Superior temporal gyrus (tissue), 1 donor: ENCODE data around the gene TK2.
"Not testable (repeated sequence)": the region's sequence is repeated elsewhere in the genome, so short reads cannot be mapped to it uniquely, and the experiment has no call there.

Experiments
- DNase-seq: peaks from one replicate; pipeline ENCODE4 v3.0.0-alpha.2; 2016; ENCODE audit errors: extremely low spot score

TK2 gene

DNA sequence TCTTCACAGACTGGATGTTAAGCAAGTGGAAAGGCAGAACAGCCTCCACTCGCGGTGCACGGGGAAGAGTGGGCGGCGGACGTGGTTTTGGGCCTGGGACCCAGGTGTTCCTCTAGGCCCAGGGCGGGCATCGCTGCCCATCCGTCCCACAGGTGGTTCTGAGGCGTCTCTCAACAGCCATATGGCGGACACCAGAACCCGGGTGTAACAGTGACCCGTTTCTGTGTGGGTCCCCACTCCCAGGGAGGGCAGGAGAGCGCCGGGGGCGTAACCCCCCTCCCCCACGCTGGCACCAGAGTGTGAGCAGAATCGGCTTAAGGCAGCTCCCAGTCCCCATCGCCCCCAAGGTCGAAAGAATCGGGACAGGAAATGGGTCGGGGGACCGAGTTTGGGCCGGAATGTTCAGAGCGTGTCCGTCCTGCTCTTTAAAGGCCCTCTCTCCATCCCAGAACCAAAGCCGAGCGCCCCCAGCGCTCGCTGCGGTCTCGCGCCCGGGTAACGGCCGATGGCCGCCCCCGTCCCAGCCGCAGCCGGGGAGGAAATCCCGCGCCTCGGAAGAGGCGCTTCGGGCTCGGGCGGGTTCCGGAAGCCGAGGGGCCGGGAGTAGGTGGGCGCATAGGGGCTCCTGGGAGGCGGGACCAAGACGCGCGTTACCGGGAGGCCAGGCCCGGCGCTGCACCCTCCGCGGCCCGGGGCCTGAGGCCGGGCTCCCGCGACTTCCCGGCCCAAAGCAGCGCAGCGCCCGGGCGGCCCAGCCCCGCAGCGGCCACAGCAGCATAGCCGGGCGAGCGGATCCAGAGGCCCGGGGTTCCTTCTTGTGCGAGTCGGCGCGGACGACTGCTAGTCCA, at the start of gene TK2:
TSS of gene TK2 (minus strand) at position 839 of the 848 bp plus-strand sequence. CDS start at position 778, 61 bp downstream.
- peak; percentile 62 for DNase-seq

DNA sequence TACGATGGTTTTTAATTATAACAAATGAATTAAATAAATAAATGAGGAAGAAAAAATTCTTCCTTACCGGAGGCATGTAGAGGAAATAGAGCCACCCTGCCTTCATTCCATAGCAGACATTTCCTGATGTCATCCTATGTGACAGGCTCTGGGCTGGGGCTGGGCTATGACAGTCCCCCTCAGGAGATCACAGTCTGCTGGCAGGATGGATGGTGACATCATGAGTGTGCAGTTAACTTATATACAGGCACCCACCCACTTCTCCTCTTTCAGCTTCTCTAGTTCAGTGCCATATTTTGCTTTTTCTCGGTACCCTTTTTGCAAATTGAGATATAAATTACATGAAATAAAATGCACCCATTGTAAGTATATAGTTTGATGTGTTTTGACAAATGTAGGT, 48.2 kb upstream of the TK2 start:
- DNase-seq: no peak

DNA sequence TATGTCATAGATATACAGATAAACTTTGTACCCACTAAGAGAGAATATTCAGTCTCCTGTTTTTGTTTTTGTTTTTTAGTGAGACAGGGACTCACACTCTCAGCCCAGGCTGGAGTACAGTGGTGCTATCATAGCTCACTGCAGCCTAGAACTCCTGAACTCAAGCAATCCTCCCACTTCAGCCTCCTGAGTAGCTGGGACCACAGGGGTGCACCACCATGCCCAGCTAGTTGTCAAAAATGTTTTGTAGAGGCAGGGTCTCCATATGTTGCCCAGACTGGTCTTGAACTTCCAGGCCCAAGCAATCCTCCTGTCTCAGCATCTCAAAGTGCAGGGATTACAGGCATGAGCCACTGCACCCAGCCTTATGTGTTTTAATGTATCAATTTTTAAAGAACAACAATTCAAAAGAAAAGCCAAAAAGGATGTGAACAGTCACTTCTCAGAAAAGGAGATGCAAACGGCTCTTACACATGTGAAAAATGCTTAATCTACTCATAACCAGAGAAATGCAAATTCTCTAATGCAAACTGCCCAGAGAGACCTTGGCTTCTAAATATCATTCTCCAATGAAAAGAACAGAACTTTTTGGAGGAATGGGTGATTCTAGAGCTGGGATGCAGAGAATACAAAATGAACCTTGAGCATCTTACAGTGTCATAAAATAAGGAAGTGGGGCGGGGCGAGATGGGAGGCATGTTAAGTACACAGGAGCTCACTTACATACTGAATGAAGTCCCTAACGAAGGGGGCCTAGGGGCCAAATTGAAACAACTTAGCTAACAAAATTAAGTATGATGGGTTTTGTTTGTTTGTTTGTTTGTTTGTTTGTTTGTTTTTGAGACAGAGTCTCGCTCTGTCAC, 47.3 kb upstream of the TK2 start:
- DNase-seq: no peak

DNA sequence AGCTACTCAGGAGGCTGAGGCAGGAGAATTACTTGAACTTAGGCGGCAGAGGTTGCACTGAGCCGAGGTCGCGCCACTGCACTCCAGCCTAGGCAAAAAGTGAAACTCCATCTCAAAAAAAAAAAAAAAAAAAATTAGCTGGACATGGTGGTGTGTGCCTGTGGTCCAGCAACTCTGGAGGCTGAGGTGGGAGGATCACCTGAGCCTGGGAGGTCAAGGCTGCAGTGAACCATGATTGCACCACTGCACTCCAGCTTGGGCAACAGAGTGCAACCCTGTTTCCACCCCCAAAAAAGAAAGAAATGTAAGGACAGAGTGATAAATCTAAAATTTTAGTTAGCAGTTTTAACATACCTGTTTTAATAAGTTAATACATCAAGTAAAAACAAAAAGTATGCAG, 46.6 kb upstream of the TK2 start:
- DNase-seq: not testable (repeated sequence)

DNA sequence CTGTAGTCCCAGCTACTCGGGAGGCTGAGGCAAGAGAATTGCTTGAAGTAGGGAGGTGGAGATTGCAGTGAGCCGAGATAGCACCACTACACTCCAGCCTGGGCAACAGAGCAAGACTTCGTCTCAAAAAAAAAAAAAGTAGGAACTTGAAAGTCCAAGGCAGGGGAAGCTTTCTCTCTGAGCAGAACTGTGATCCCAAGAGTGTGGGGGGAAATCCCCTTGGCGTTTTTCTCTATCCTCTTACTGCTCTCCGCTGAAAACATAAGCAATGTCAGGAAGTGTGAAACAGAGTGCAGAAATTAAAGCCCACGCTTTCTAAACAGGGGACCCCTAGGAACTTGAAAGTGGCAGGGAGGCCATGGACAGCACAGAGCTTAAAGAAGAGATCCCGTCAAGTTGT, 44.8 kb upstream of the TK2 start:
- DNase-seq: no peak

DNA sequence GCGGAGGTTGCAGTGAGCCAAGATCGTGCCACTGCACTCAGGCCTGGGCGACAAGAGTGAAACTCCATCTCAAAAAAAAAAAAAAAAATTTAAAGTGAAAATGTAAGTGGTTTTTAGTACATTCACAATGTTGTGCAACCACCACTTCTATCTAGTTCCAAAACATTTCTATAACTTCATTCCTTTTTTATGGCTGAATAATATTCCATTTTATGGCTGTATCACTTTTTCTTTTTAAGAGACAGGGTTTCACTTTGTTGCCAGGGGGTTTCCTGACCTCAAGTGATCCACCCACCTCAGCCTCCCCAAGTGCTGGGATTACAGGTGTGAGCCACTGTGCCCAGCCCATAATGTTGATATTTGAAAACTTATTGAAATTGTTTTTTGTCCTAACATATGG, 42.9 kb upstream of the TK2 start:
- DNase-seq: no peak

DNA sequence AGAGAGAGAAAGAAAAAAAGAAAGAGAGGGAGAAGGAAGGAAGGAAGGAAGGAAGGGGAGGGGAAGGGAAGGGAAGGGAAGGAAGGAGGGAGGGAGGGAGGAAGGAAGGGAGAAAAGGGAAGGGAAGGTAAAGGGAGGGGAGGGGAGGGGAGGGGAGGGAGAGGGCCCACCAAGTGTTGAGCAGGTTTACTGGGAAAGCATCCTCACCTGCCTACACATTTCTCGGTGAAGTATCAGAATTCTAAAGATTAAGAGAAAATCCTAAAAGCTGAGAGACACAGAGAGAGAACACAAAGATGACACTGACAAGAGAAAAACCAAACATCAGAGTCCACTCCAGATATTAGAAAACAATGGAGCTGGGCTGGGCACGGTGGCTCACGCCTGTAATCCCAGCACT, 42.3 kb upstream of the TK2 start:
- DNase-seq: no peak

DNA sequence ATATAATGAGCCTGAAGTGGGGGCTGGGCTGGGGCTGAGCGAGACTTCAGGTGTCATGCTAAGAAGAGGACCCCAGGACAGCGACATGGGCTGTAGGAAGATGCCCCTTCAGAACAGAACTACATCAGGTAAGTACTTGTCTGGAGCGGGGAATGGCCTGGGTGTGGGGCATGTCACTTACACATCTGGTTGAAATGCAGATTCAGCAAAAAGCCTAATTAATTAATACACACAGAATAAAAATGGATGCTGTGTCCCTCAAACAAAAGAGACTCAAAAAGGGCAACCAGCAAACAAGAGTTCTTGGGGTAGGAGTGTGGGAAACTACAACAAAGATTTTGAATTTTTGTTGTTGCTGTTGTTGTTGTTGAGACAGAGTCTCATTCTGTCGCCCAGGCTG, 41.1 kb upstream of the TK2 start:
- no peak for DNase-seq

DNA sequence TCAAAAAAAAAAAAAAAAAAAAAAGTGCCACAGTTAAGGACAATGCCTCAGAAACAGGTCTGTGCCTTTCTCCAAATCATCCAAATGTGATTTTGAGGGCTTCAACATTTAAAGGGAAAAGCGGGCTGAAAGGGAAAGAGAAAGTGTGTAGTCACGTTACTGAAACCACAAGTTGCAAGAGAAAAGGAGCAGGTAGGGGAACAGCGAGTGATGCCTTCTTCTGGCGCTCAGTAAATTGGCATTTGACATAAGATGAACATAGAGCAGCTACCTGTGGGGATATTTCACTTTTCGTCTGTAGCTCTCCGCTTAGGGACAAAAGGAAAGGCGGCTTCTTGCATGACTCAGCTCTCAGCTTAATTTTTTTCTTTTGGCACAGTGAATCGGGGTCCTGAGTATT, 40.4 kb upstream of the TK2 start:
- no peak for DNase-seq

DNA sequence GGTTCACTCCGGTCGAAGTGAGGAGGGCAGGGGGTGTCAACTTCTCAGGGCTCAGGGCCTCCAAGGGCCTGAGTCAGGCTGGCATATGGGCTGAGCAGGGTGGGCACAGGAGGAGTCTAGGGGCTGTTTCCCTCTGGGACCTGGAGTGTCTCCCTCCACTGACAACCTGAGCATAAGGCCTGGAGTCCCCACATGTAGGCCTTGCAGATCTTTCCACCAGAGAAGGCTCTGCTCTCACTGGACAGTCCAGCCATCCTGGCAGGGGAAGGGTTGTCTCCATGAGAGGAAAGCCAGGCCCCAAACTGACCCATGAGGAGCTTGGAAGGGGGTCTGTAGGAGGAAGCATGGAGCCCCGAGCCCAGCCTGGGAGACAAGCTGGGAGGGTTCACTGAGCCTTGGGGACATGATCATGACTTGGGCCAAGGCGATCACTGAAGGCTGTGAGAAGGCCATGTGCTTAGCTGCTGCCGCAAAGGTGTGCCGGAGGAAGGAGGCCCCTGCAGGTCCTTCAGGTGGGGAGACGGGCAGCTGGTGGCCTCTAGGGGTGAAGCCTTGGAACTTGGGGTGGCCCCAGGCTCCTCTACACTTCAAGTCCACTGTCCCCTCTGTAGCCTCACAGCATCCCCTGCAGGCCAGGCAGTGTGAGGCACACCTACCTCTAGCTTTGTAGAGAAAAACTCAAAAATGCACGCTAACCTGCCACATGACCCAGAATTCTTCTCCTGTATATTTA, 39.2 kb upstream of the TK2 start:
- DNase-seq: no peak

DNA sequence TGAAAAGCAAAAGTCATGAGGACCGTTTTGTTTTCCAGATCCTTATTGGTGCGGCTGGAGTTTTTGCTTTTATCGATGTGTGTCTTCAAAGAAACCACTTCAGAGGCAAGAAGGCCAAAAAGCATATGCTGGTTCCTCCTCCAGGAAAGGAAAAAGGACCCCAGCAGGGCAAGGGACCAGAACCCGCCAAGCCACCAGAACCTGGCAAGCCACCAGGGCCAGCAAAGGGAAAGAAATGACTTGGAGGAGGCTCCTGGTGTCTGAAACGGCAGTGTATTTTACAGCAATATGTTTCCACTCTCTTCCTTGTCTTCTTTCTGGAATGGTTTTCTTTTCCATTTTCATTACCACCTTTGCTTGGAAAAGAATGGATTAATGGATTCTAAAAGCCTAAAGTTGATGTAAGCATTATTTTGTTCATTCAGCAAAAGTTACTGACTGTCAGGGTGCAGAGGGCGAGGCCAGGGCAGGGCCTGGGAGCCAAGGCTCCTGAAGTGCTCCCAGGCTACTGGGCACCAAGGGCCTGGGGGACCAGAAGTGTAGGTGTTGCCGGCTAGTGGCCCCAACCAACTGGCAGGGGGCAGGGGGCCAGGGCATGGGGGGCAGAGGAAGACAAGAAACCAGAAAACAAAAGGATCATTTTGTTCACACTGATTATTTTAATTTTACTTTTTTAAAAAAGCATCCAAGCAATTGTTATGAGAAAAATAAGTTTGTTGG, 38.1 kb upstream of the TK2 start:
- no peak for DNase-seq

DNA sequence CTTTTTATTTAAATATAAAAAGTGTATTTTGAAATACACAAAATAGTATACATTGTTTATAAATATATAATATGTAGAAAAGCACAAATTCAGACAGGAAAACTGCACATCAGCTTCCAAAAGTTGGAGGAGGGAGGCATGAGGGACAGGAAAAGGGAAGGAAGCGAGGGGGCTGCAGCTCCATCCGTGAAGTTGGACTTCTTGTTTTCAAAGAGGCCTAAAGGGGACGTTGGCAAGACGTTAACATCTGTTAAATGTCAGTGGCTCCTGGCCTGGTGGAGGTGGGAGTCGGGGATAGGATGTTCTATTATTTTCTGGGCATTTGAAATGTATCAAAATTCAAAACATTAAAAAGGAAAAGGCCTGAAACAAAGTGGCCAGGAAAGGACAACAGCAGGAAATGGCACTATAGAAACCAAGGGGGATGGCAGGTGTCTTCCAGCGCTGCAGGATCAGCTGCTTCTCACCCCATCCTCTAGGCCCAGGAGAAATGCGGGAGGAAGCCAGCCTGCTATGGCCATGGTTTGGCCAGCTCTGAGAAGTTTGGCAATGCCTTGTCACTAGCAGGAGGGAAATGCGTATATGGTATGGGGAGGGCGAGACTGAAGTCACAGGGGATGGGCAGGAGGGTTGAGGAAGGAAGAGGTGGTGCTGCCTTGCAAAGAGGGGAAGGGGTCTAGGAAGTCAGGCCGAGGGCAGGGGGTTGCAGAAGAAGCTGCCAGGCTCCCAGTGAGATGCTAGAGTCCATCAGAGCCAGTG, 35.7 kb upstream of the TK2 start:
- no peak for DNase-seq

DNA sequence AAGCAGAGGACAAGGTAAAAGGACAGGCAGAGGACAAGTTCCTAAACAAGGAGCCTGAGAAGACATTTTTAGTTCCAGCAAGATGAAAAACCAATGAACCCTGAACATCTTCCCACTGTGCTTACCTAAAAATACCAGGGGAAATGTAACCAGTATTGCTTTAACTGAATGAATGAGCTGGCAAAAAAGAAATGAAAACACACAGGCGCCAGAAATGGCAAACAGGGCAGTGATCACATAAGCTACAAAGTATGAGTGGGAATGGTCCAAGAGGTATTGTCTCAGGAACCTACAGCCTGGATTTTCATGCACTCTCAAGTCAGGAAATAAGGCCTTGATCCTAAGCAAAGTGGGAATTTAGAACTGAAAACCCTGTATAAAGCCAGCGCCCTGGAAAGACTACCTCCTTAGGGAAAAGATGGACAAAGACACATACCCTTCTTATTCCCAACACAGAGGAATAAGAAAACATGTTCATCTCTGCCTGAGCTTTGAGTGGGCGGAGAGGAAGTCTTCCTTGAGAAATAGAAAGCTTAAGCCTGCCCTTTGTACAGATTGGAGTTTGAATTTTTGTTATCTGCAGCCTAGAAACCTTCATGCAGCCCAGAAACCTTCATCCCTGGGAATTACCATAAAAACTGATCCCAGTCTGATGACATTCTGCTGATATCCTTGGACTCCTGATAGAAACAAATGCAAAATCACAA, 31.5 kb upstream of the TK2 start:
- no peak for DNase-seq

DNA sequence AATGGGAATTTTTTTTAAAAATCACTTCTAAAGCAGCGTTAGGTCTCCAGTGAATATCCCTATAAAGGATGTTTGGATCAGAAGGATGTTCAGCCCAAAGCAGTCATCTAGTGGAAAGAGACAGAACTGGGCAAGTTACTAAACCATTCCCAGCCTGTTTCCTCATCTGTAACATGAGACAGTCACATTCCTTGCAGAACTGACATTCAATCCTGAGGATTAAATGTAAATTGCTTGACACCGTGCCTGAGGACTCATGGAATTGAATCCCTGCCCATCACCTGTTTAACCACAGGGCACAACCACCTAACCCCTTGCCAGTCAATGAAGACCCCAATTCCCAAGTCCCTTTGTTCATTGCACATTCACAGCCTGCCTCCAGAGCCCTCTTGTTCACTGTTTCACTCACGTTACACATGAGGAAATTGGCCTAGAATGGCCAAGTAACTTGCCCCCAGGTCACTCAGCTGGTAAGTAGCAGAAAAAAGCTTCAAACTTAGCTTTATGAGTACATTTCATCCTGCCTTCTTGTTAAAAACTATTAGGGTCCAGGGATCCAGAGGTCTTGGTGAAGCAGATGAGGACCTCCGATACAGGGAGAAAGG, 30.8 kb upstream of the TK2 start:
- no peak for DNase-seq

DNA sequence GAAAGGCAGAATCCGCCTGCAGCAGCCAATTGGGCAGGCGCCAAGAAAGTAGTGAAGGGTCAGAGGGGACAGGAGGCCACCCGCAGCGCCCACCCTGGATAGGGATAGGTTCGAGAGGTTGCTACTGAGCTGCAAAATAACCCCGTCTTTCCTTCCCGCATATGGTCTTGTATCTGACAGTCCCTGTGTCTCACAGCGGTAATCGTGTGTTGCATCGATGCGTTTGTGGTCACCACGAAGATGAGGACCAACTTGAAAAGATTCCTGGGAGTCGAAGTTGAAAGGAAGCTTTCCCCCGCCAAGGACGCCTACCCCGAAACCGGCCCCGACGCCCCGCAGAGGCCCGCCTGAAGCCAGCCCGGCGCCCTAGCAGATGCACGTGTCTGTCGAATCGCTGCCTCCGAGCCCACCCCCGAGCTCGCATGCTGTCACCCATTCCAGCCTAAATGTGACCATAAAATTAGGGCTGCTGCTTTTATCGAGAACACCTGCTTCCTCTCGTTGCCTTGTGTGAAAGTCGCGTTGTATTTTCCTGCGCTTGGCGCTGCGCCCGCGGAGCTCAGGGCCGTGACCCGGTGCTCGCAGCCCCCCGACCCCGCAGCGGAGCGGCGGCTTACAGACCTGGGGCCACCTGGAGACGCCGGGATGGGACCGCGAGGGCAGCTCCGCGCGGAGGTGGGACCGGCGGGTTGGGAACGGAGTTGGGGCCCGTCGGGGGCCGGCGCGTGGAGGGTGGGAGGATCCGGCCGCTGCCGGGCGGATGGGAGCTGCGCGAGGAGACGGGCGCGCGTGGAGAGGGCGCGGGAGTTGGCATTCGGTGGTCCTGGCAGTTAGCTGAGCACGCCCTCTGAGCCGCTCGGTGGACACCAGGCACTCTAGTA, 29.0 kb upstream of the TK2 start, which contains the start of gene CMTM2:
TSS of gene CMTM2 (plus strand) at position 813 of the 881 bp plus-strand sequence. CDS start 145 bp downstream, outside the sequence.
- DNase-seq: no peak

DNA sequence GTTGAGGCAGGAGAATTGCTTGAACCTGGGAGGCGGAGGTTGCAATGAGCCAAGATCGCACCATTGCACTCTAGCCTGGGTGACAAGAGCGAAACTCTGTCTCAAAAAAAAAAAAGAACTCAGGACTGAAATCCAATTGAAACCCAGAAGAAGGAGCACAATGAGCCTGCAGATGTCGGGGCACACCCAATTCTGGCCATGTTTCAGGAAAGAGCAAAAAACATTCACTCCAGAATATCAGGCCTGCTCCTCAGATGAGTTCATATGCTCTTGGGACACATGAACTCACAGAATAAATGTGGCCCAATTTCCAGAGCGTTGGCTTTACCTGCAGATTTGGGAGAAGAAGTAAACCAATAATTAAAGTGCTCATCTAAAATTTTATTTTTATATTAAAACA, 26.4 kb upstream of the TK2 start:
- no peak for DNase-seq

DNA sequence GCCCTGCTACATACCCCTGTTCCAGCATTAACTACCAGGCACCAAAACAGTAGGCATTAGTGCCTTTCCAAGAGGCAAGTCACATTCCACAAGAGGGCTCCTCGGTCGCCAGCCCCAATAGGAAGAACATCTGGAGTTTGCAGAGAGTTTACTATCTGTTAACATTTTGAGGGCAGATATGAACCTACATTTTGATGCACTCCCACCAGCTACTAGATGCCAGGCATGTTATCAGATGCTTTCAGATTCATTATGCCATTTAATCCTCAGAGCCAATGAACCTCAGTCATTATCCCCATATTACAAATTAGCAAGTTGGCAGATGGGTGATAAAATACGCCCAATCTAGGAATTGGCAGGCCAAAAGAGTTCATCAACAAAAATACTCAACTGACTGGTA, 25.1 kb upstream of the TK2 start:
- DNase-seq: no peak

DNA sequence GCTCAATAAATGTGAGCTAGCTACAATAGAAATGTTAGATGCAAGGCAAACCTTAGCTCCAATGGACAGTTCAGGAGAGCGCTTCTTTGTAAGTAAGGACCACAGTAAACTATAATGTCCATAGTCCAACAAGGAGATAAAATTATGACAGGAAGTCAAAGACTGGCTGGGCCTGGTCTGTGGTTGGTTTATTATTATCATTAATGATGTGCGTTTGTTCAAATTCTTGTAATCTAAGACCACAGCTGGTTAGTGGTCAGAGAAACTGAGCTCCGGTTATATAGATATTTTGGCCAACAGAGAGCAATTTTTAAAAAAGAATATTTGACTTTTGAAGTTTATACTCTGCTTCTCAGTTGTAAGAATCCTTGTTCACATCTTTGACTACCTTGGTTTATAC, 24.6 kb upstream of the TK2 start:
- DNase-seq: no peak

DNA sequence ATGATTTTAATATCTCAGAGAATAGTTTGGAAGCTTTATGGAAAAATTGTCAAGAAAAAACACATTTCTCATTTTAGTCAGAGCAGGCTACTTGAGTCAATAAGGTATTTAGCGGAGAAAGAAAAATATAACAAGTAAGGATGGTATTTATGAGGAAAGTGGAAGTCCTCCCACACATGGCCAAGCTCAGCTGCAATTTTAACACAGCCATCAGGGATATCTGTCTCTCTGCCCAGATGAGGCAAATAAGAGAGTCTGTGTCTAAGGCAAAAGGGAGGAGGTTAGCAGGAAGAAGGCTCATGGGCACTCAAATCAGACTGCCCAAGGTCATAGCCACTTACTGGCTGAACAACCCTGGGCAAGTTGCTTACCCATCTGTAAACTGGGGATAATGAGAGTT, 24.2 kb upstream of the TK2 start:
- DNase-seq: no peak
